Measurements from ENCODE around the gene SLCO3A1.
A peak's percentile ranks its signal among the peaks of the same experiment; 100 is the strongest.

Gene SLCO3A1

GRCh38 chr15:91912336-91912735, 58.8 kb downstream of the SLCO3A1 start:
- DNase-seq (ENCODE audit: low spot score) = no peak

DNA sequence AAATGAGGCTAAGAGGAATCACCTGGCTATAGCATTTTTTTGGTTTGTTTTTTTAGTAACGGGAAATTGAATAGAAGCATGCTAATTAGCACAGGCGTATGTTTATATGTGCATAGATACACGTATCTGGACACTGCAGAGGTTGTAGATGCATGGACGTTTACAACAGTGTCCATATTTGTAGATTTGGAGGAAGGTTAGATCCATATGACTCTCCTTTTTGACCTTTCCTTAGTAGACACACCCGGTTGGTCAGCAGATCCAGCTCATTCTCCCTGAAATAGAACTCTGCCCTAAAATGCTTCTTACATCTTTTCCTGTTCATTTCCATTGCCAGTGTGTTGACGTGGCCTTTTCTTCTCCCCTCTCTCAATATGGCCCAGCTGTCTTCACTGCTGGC, 60.1 kb downstream of the SLCO3A1 start:
- no peak for DNase-seq (ENCODE audit: low spot score)

GRCh38 chr15:91915576-91915975, 62.1 kb downstream of the SLCO3A1 start:
- DNase-seq (ENCODE audit: low spot score) = no peak

GRCh38 chr15:91916051-91916450, 62.5 kb downstream of the SLCO3A1 start:
- DNase-seq (ENCODE audit: low spot score) = no peak

DNA sequence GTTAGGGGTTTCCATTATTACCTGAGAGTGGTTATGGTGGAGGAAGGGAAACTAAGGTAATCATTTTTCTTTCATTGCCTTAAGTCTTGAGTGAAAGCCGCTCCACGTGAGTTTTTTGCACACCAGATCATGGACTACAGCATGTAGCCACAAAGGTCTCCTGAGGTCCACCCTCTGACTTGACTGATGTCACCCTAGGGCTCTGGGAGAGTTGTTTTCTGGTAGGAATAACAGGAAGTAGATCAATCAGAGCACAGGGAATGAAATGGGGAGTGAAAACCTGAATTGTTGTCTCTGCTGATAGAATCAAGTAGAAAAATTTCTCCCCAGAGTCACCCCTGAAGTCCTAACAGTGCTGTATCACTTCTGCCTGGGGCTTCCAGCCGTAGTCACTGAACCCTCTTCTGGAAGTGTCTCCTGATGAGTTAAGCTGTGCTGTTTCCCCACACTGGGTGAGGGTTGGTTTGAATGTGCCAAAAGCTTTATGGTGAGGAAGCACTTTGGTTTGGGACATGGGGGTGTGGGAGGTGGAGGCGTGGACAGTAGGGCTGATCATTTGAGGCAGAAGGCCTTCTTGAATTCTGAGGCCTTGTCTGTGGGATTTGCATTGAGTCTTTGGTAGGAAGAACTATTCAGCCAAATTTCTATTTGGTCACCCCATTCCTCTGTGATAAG, 64.3 kb downstream of the SLCO3A1 start:
- DNase-seq (ENCODE audit: low spot score) = no peak

DNA sequence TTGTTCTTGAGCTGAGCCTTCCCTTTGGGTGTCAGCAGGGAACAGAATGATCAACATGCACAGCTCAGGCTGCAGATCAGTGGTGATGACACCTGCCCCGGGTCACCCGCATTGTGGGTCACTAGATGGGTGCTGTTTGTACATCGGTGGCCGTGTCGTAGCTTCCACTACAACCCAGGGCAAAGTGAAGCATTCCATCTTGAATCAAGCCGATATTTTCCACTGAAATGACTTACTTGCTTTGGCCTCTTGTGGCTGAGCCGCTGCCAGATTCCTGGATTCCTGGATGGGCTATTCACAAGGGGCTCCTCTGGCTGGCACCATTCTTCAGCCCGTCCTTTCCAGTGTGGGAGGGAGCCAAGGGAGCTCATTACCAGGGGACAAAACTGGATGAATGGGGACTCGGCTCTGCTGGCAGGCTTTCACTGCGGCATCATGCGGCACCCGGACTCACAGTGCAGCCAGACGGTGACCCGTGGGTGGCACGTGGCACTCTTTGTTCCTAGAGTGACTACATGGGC, 65.6 kb downstream of the SLCO3A1 start:
- no peak for DNase-seq (ENCODE audit: low spot score)

GRCh38 chr15:91921188-91921842, 67.8 kb downstream of the SLCO3A1 start:
- peak; percentile 37 for DNase-seq (ENCODE audit: low spot score)

- no peak for DNase-seq (ENCODE audit: low spot score)
These were observed 68.3 kb downstream of the SLCO3A1 start for GRCh38 chr15:91921843-91922198.

GRCh38 chr15:91922646-91923547, 69.4 kb downstream of the SLCO3A1 start:
- DNase-seq (ENCODE audit: low spot score) = no peak

DNA sequence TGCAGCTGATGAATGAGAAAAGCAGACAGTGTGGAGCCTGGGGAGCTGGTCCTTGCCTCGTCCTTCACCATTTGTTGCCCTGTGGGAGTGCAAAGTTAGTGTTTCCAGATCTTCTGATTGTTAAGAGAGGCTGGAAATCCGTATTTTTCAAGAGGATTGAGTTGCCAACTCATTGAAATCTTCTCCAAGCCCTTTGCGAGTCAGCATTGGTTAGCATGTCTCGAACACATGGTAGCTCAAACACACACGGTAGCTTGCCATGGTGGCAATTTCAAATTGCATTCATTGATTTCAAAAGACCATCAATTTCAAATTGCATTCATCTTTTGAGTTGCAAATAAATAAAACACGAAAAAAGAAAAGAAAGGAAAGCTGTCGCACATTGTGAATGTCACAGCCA, 70.7 kb downstream of the SLCO3A1 start:
- DNase-seq (ENCODE audit: low spot score) = no peak

DNA sequence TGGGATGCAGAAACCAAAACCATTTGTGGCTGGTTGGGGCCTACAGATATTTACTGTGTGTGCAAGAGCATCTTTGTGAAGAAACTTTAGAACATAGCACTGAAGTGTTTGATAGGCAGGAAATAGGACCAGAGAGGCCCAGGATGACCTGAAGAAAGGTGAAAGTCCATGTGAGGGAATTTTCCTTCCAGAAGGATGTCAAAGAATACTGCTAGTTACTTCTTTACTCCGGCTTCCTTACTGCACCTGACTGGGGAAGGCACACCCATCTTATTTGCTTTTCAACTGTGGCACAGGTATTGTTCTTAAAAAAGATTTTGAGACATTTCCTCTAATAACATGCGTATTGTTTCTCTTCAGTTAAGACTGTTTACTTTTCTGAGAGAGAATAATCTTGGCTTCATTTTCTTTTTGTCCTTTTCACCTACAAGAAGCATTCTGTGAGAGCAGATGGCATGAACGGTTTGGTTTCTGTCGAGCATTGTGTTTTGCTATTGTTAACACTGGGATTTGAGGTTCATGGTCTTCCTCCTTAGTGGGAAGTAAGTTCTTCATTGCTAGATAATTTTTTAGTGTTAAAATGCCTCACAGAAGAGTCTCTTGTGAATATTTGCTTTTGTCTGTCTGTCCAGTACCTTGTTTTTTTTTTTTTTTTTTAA, 71.5 kb downstream of the SLCO3A1 start:
- DNase-seq (ENCODE audit: low spot score) = no peak

DNA sequence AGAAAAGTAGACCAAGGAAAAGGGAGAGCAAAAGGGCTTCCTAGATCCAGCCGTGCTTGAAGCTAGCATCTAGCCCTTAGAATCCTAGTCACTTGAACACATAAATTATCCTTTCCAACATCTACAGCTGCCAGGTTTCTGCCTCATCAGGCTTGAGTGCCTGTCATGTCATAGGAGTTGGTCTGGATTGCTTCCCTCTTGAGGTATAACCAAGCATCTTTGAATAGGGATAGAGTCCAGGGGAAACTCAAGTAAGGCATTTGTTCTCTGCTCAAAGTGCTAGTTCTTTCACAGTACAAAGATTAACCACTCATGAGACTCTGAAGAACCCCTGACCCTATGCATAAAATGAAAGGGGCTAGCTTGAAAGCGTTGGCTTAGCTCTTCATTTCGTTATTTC, 72.3 kb downstream of the SLCO3A1 start:
- no peak for DNase-seq (ENCODE audit: low spot score)

DNA sequence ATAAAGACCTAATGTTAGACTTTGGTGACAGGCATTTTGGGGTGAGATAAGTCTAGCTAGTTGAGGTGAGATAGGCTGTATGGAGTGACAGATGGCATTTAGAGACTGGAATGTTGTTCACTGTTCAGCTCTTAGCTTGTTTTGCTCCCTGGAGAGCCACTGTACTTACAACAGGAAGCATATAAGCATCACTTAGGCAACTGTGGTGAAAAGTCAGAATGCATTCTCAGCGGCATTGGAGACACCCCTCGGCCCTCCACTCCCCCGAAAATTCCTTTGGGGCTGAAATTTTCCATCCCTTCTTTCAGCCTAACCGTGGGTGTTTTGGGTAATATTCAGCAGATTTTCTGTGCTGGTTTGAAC, 73.4 kb downstream of the SLCO3A1 start:
- peak; percentile 63 for DNase-seq (ENCODE audit: low spot score)

GRCh38 chr15:91927585-91927984, 74.1 kb downstream of the SLCO3A1 start:
- DNase-seq (ENCODE audit: low spot score) = no peak

- DNase-seq (ENCODE audit: low spot score) = no peak
These were observed 75.2 kb downstream of the SLCO3A1 start for GRCh38 chr15:91928675-91929074.

DNA sequence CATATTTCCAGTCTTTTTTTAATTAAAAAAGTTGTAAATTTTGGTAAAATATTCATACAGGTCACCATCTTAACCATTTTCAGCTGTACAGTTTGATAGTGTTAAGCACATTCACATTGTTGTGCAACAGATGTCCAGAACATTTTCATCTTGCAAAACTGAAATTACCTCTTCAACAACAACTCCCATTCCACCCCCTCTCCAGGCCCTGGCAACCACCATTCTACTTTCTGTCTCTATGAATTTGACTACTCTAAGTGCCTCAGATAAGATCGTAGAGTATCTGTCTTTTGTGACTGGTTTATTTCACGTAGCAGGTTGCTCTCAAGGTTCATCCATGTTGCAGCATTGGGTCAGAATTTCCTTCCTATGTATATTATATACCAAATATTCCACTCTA, 76.0 kb downstream of the SLCO3A1 start:
- no peak for DNase-seq (ENCODE audit: low spot score)

- DNase-seq (ENCODE audit: low spot score) = no peak
These were observed 76.6 kb downstream of the SLCO3A1 start for GRCh38 chr15:91930092-91930491.

DNA sequence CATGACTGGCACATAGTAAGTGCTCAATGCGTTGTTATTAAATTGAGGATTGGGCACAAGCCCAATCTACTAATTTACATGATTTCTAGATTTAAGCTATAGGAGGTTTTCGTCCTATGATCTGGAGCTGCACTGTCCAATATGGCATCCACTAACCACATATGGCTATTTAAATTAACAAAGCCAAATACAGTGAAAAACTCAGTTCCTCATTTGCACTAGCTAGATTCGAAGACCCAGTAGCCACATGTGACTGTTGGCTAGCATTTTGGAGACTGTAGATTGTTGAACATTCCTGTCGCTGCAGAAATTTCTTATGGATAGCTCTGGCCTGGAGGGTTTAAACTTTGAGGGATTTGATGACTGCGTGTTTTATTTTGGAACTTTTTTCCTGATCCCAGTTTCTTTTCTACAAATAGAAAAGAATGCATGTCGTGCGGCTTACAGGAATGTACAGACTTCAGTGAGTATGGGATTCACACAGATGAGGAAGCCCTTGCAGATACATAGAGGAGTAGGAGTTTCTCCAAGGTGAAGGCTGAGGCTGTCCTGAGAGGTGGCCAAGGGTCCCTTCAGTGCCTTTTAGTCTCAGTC, 82.8 kb downstream of the SLCO3A1 start:
- peak; percentile 78 for DNase-seq (ENCODE audit: low spot score)

DNA sequence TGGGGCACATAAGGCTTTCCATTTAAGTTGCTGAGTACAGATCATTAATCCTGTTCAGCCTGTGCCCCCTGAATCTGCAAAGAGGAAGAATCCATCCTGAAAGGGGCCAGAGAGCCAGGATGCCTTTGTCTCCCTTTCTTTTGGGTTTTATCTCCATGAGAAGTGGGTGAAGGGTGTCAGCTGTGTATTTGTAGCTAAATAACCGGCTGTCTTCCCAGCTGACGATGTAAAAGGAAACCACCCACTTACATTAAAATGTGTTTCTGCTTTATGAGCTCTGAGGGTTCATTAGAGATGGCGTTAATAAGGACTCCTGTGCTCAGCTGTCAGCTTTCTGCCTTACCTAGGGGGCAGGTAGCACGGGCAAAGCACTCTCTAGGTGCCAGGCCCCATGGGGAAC, 83.4 kb downstream of the SLCO3A1 start:
- no peak for DNase-seq (ENCODE audit: low spot score)

DNA sequence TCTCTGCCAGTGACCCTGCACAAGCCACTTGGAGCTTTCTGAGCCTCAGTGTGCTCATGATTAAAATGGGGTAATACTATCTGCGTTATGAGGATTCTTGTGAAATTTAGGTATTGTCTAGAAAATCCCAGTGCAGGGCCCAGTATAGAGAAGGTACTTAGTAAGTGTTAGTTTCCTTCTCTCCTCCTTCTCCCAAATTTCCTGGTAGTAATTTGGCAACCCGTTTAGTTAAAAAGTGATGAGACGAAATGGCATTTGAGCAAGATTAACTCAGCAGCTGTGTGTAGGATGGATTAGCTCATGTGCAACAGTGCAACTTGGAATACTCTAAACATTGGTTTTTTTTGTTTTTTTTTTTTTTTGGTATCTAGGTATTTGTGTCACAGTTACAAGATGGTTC, 84.6 kb downstream of the SLCO3A1 start:
- no peak for DNase-seq (ENCODE audit: low spot score)

DNA sequence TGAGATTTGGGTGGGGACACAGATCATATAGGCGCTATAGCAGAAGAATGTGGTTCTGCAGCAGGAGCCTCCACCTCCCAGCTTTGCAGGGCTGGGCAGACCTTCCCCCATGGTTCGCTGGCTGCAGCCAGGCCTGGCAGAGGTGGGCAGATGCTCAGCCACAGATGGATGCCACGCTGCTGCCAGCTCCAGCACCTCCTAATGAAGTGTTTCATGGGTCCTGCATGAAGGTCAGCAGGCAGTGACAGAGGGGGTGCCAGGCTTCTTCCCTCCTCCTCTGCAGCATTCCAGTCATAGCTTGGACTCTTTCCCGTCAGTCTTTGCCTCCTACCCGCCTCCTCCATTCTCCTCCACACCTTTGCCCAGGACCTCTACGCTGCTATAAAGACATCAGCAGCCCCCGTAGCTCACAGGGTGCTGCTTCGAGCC, 85.9 kb downstream of the SLCO3A1 start:
- no peak for DNase-seq (ENCODE audit: low spot score)

All from hepatic stellate cell (primary cell).